Left forelimb (tissue), 1 donor: ENCODE data around the gene BRD3OS.
"Not testable (repeated sequence)": the region's sequence is repeated elsewhere in the genome, so short reads cannot be mapped to it uniquely, and the experiment has no call there.

Experiments used
- DNase-seq: peaks from one replicate; pipeline ENCODE4 v3.0.0-alpha.2; 2018; ENCODE audit warnings: low spot score

The BRD3OS gene

GRCh38 chr9:133988771-133989170 lies 36.5 kb upstream of the BRD3OS start:
- DNase-seq = not testable (repeated sequence)

GRCh38 chr9:133989625-133990365 lies 35.5 kb upstream of the BRD3OS start:
- no peak for DNase-seq

GRCh38 chr9:133990366-133991213 lies 34.7 kb upstream of the BRD3OS start:
- DNase-seq = no peak

- DNase-seq = no peak
These were observed 33.9 kb upstream of the BRD3OS start for GRCh38 chr9:133991214-133991921.

- DNase-seq = no peak
These were observed 33.1 kb upstream of the BRD3OS start, which contains the start of gene VAV2 for GRCh38 chr9:133991964-133992779. TSS of gene VAV2 (minus strand) at chr9:133992324. CDS start at chr9:133992278, 46 bp downstream.

GRCh38 chr9:133992780-133993634 lies 32.3 kb upstream of the BRD3OS start:
- DNase-seq = peak; percentile 93

GRCh38 chr9:133993635-133994253 lies 31.5 kb upstream of the BRD3OS start:
- no peak for DNase-seq

- peak; percentile 89 for DNase-seq
These were observed 30.8 kb upstream of the BRD3OS start for GRCh38 chr9:133994353-133995011.

GRCh38 chr9:133995012-133995896 lies 30.0 kb upstream of the BRD3OS start:
- no peak for DNase-seq

- DNase-seq = no peak
These were observed 28.5 kb upstream of the BRD3OS start for GRCh38 chr9:133996531-133997520.

GRCh38 chr9:133997584-133997983 lies 27.7 kb upstream of the BRD3OS start:
- DNase-seq = no peak

GRCh38 chr9:133998915-133999595 lies 26.2 kb upstream of the BRD3OS start:
- DNase-seq = peak; percentile 37

- no peak for DNase-seq
These were observed 25.4 kb upstream of the BRD3OS start for GRCh38 chr9:133999851-134000265.

- DNase-seq = no peak
These were observed 22.5 kb upstream of the BRD3OS start for GRCh38 chr9:134002796-134003195.

- DNase-seq = no peak
These were observed 22.0 kb upstream of the BRD3OS start for GRCh38 chr9:134003237-134003636.

GRCh38 chr9:134004131-134004873 lies 21.0 kb upstream of the BRD3OS start:
- DNase-seq = no peak
